H1 (cell line): Measurements from ENCODE around the gene C9orf43. TPM values are rescaled to one million over a fixed set of nuclear protein-coding genes. Genes with fewer than 3 reads are reported as not detected.

ENCODE experiments used
- KDM5A ChIP-seq: fragments of 200-600 bp; IDR thresholded peaks from 2 replicates; pipeline ENCODE4 v1.7.1; 2012; ENCODE audit warnings: mild to moderate bottlenecking, low read length, inconsistent platforms, mixed read lengths
- SIX5 ChIP-seq: IDR thresholded peaks from 2 replicates; pipeline ENCODE4 v1.6.1; 2011; ENCODE audit warnings: mild to moderate bottlenecking, low read depth, low read length
- polyA plus RNA-seq, 7 experiments: library from polyadenylated mRNA; depleted of rRNA in 3 of 7; stranded (reverse) in 5 of 7; unstranded in 2 of 7; fragments of >200 nt in 5 of 7; fragments of 200-250 nt in 2 of 7; gene quantifications; 1 replicate in 5 of 7; 2 replicates in 1 of 7; 4 replicates in 1 of 7; pipeline versions ENCODE4 v1.2.1 to v1.2.3, GENCODE V29; 2011 to 2013; ENCODE audit warnings: missing spikeins in 2 of 7, mixed read lengths in 2 of 7
- total RNA-seq: library from RNA; stranded (reverse); fragmentation: NEBNext Ultra II Directional; extraction: Animal tissue kit (Norgen Biotek cat#: 25700); gene quantifications from 2 replicates; pipeline ENCODE4 v1.2.1, GENCODE V29; 2021

C9orf43 gene
- total and polyA plus RNA-seq, 2 of the 8 experiments (the other 6 are each of a cell fraction or from before 2014, with no cell fraction given) = 0.35 to 0.52 TPM

DNA sequence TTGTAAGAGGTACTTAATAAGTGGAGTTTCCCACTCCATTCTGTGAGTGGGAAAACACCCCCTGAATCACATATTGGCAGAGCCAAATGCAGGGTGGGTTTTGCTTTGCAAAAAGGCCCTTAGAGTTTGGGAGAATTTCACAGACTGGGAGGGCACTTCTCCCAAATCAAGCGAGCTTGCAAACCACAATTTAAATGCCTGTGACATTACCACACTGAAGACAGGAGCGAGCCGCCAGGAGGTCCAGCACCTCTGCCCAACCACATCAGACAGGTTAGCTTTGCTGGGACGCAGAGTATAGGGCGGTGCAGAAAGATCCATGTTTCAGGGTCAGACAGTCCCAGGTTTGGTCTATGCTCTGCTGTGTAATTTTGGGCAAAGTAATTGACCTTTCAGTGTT, 11.8 kb upstream of the C9orf43 start (continued):
- TF ChIP-seq SIX5 (no peak), KDM5A (no peak)
